MM.1S (cell line): ENCODE data around the gene LHX4.
"Not testable (repeated sequence)": the region's sequence is repeated elsewhere in the genome, so short reads cannot be mapped to it uniquely, and the experiment has no call there.

Source experiments
- DNase-seq: peaks from one replicate; pipeline ENCODE4 v3.0.0-alpha.2; 2015
- H2AFZ ChIP-seq: fragments of 300-600 bp; sonication (generic); 2 replicates; pipeline ENCODE4 v1.6.0; 2016; ENCODE audit warnings: antibody characterized with exemption, low read length
- H3F3A ChIP-seq: fragments of 300-600 bp; sonication (generic); 2 replicates; pipeline ENCODE4 v1.6.1; 2016; ENCODE audit warnings: mild to moderate bottlenecking, antibody characterized with exemption, low read length, moderate library complexity, mixed read lengths; ENCODE audit not compliant: insufficient read depth
- H3K27ac ChIP-seq: fragments of 300-600 bp; sonication (generic); 2 replicates; pipeline ENCODE4 v1.5.1; 2016; ENCODE audit warnings: mild to moderate bottlenecking, low read length
- H3K27me3 ChIP-seq: fragments of 300-600 bp; sonication (generic); replicated peaks from 2 replicates; pipeline ENCODE4 v1.6.0; 2016; ENCODE audit warnings: low read length; ENCODE audit not compliant: insufficient read depth
- H3K36me3 ChIP-seq: fragments of 300-600 bp; sonication (generic); replicated peaks from 2 replicates; pipeline ENCODE4 v1.6.1; 2016; ENCODE audit warnings: mild to moderate bottlenecking, low read length, mixed read lengths; ENCODE audit not compliant: insufficient read depth
- H3K4me1 ChIP-seq: fragments of 300-600 bp; sonication (generic); 2 replicates; pipeline ENCODE4 v1.6.1; 2016; ENCODE audit warnings: low read length, mixed read lengths
- H3K4me2 ChIP-seq: fragments of 300-600 bp; sonication (generic); 2 replicates; pipeline ENCODE4 v1.6.0; 2016; ENCODE audit warnings: low read depth, low read length
- H3K4me3 ChIP-seq: fragments of 300-600 bp; sonication (generic); 2 replicates; pipeline ENCODE4 v1.5.1; 2016; ENCODE audit warnings: low read length, mixed read lengths
- H3K79me2 ChIP-seq: fragments of 300-600 bp; sonication (generic); 2 replicates; pipeline ENCODE4 v1.6.1; 2016; ENCODE audit warnings: mixed run types, low read length, mixed read lengths
- H3K9ac ChIP-seq: fragments of 300-600 bp; sonication (generic); 2 replicates; pipeline ENCODE4 v1.6.1; 2016; ENCODE audit warnings: low read length, mixed read lengths
- H3K9me2 ChIP-seq: fragments of 300-600 bp; sonication (generic); replicated peaks from 2 replicates; pipeline ENCODE4 v1.6.1; 2016; ENCODE audit warnings: mild to moderate bottlenecking, low read length, mixed read lengths; ENCODE audit not compliant: insufficient read depth
- H3K9me3 ChIP-seq: fragments of 300-600 bp; sonication (generic); replicated peaks from 2 replicates; pipeline ENCODE4 v1.6.1; 2016; ENCODE audit warnings: mild to moderate bottlenecking, low read length, mixed read lengths; ENCODE audit not compliant: insufficient read depth
- H4K20me1 ChIP-seq: fragments of 300-600 bp; sonication (generic); 2 replicates; pipeline ENCODE4 v1.6.1; 2016; ENCODE audit warnings: mild to moderate bottlenecking, low read length, moderate library complexity, mixed read lengths; ENCODE audit not compliant: insufficient read depth
- EZH2 ChIP-seq: fragments of 300-600 bp; sonication (generic); optimal IDR thresholded peaks from 2 replicates; pipeline ENCODE3; 2017; ENCODE audit warnings: low read depth, mild to moderate bottlenecking, antibody characterized with exemption, low read length, mixed read lengths
- EZH2phosphoT487 ChIP-seq: fragments of 300-600 bp; sonication (generic); IDR thresholded peaks from 2 replicates; pipeline ENCODE4 v1.6.1; 2018; ENCODE audit warnings: antibody characterized with exemption, low read length
- TF ChIP-seq, protein P1 (sequence below): fragments of 300-600 bp; sonication (generic); IDR thresholded peaks from 2 replicates; pipeline ENCODE4 v1.5.1; 2016; ENCODE audit warnings: antibody characterized with exemption, low read length, mixed read lengths

The LHX4 gene

GRCh38 chr1:180201451-180202200 is 28.4 kb upstream of the LHX4 start:
- no peaks in the 10 kb centered on the region for H3K9me2 ChIP-seq
- H3K27me3 ChIP-seq: no peaks in the 10 kb centered on the region
- H3K9me3 ChIP-seq: no peaks in the 10 kb centered on the region
- no peaks in the 10 kb centered on the region for H3K4me1 ChIP-seq
- H2AFZ ChIP-seq: no peak overlapping the region
- no peaks in the 10 kb centered on the region for H3K36me3 ChIP-seq
- no peaks in the 10 kb centered on the region for H3F3A ChIP-seq
- no peak overlapping the region for H3K4me3 ChIP-seq
- no peak overlapping the region for H3K9ac ChIP-seq
- no peaks in the 10 kb centered on the region for H3K79me2 ChIP-seq
- TF ChIP-seq, protein P1, sequence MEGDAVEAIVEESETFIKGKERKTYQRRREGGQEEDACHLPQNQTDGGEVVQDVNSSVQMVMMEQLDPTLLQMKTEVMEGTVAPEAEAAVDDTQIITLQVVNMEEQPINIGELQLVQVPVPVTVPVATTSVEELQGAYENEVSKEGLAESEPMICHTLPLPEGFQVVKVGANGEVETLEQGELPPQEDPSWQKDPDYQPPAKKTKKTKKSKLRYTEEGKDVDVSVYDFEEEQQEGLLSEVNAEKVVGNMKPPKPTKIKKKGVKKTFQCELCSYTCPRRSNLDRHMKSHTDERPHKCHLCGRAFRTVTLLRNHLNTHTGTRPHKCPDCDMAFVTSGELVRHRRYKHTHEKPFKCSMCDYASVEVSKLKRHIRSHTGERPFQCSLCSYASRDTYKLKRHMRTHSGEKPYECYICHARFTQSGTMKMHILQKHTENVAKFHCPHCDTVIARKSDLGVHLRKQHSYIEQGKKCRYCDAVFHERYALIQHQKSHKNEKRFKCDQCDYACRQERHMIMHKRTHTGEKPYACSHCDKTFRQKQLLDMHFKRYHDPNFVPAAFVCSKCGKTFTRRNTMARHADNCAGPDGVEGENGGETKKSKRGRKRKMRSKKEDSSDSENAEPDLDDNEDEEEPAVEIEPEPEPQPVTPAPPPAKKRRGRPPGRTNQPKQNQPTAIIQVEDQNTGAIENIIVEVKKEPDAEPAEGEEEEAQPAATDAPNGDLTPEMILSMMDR: no peak
- no peak for TF ChIP-seq EZH2phosphoT487
- no peak for TF ChIP-seq EZH2
- no peak for DNase-seq
- no peaks in the 10 kb centered on the region for H4K20me1 ChIP-seq
- no peak overlapping the region for H3K27ac ChIP-seq
- no peak overlapping the region for H3K4me2 ChIP-seq

- H3K4me2 ChIP-seq, H3K4me3 ChIP-seq, H3K9ac ChIP-seq, H3K9me2 ChIP-seq, H3K36me3 ChIP-seq, H3K27me3 ChIP-seq, H3K4me1 ChIP-seq, H3F3A ChIP-seq, H3K79me2 ChIP-seq, H3K27ac ChIP-seq, DNase-seq, H4K20me1 ChIP-seq, H2AFZ ChIP-seq, H3K9me3 ChIP-seq: not testable (repeated sequence)
Measured at GRCh38 chr1:180202588-180202987, 27.5 kb upstream of the LHX4 start.

DNA sequence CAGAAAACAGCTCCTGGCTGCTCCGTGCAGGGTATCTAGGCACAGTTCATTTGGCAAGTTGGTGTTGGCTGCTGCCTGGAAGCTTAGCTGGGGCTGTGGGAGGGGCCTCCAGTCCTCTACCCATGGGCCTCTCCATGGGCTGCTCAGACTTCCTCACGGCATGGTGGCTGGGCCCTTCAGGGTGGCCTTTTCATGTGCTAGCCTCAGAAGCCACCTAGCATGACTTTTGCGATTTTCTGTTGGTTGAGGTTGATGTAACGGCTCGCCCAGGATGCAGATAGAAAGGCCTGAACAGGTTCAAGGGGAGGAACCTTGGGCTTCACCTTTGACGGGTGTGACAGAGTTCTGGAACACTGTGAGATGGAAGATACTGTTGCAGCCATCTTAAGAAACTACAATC is 25.8 kb upstream of the LHX4 start:
- Histone ChIP-seq H3K27ac (no peak overlapping the region), H3K4me3 (no peak overlapping the region), H2AFZ (no peak overlapping the region), H3K9me3 (no peaks in the 10 kb centered on the region), H3K4me2 (no peak overlapping the region), H3F3A (no peaks in the 10 kb centered on the region), H3K9ac (no peak overlapping the region), H4K20me1 (no peaks in the 10 kb centered on the region), H3K27me3 (no peaks in the 10 kb centered on the region), H3K4me1 (no peaks in the 10 kb centered on the region), H3K9me2 (no peaks in the 10 kb centered on the region), H3K36me3 (no peaks in the 10 kb centered on the region), H3K79me2 (no peaks in the 10 kb centered on the region)
- DNase-seq: no peak
- TF ChIP-seq, protein P1: no peak
- TF ChIP-seq EZH2phosphoT487: no peak
- TF ChIP-seq EZH2: no peak

DNA sequence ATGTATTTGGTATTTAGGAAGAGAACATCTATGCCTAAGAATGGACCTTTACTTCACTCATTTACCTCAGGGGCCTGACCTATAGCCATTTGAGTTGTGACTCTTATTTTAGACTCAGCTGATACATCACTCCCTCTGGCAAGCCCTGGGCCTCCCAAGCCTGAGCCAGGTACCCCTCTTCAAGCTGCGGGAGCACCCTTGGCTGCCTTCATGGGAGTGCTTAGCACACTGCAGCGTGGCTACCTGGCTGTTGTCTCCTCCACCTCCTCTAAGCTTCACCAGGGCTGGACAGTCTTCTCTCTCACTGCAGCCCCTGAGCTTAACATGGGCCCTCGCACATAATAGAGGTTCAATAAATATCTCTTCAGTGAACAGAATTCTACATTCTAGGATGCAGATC is 23.5 kb upstream of the LHX4 start:
- Histone ChIP-seq H3K27me3 (no peaks in the 10 kb centered on the region), H2AFZ (no peak overlapping the region), H3K9me3 (no peaks in the 10 kb centered on the region), H3K36me3 (no peaks in the 10 kb centered on the region), H4K20me1 (no peaks in the 10 kb centered on the region), H3K9ac (no peak overlapping the region), H3K9me2 (no peaks in the 10 kb centered on the region), H3K4me1 (no peaks in the 10 kb centered on the region), H3K27ac (no peak overlapping the region), H3K4me2 (no peak overlapping the region), H3K4me3 (no peak overlapping the region), H3K79me2 (no peaks in the 10 kb centered on the region), H3F3A (no peaks in the 10 kb centered on the region)
- TF ChIP-seq, protein P1: no peak
- TF ChIP-seq EZH2 (no peak), EZH2phosphoT487 (no peak)
- DNase-seq: no peak
